IPS DF 6.9 (cell line): ENCODE results near the gene ODF2.
"Not testable (repeated sequence)": the region's sequence is repeated elsewhere in the genome, so short reads cannot be mapped to it uniquely, and the experiment has no call there.

Experiments
- DNase-seq: peaks from one replicate; pipeline ENCODE4 v3.0.0-alpha.2; 2013; ENCODE audit warnings: low read depth, low spot score
- H3K27ac ChIP-seq: one replicate; pipeline ENCODE4 v1.5.1; 2013; ENCODE audit warnings: low read length, control low read depth
- H3K27me3 ChIP-seq: 2 replicates; pipeline ENCODE4 v1.6.1; 2013; ENCODE audit warnings: mild to moderate bottlenecking, low read length; ENCODE audit not compliant: control insufficient read depth, insufficient read depth
- H3K36me3 ChIP-seq: 2 replicates; pipeline ENCODE4 v1.6.1; 2013; ENCODE audit warnings: low read length; ENCODE audit not compliant: control insufficient read depth, insufficient read depth
- H3K4me1 ChIP-seq: 2 replicates; pipeline ENCODE4 v1.6.1; 2013; ENCODE audit warnings: low read length; ENCODE audit not compliant: control insufficient read depth, insufficient read depth
- H3K4me3 ChIP-seq: 2 replicates; pipeline ENCODE4 v1.5.1; 2013; ENCODE audit warnings: mild to moderate bottlenecking, low read length
- H3K9me3 ChIP-seq: 2 replicates; pipeline ENCODE4 v1.6.1; 2013; ENCODE audit warnings: low read length, inconsistent platforms; ENCODE audit not compliant: control insufficient read depth, insufficient read depth
- WGBS: extraction: QIAGEN DNeasy Blood & Tissue Kit; methylation state at CpG from one replicate; pipeline ENCODE4 v1.1.7; 2013; ENCODE audit warnings: mixed read lengths, missing lambda C conversion rate; ENCODE audit not compliant: insufficient read length, insufficient coverage; 5-methylcytosine and 5-hydroxymethylcytosine counted together

The ODF2 gene

GRCh38 chr9:128424268-128424780 is 31.5 kb upstream of the ODF2 start:
- H3K4me1 ChIP-seq = peaks cover 4% of the 10 kb centered on the region; the same call in 1 of the 2 replicates
- DNase-seq = no peak
- no CpG with 5 or more reads among the region's 15 CpGs for WGBS
- H3K4me3 ChIP-seq = no peak overlapping the region
- no peak overlapping the region for H3K27ac ChIP-seq
- H3K27me3 ChIP-seq = peaks cover 9% of the 10 kb centered on the region
- no peaks in the 10 kb centered on the region for H3K36me3 ChIP-seq
- H3K9me3 ChIP-seq = no peaks in the 10 kb centered on the region

DNA sequence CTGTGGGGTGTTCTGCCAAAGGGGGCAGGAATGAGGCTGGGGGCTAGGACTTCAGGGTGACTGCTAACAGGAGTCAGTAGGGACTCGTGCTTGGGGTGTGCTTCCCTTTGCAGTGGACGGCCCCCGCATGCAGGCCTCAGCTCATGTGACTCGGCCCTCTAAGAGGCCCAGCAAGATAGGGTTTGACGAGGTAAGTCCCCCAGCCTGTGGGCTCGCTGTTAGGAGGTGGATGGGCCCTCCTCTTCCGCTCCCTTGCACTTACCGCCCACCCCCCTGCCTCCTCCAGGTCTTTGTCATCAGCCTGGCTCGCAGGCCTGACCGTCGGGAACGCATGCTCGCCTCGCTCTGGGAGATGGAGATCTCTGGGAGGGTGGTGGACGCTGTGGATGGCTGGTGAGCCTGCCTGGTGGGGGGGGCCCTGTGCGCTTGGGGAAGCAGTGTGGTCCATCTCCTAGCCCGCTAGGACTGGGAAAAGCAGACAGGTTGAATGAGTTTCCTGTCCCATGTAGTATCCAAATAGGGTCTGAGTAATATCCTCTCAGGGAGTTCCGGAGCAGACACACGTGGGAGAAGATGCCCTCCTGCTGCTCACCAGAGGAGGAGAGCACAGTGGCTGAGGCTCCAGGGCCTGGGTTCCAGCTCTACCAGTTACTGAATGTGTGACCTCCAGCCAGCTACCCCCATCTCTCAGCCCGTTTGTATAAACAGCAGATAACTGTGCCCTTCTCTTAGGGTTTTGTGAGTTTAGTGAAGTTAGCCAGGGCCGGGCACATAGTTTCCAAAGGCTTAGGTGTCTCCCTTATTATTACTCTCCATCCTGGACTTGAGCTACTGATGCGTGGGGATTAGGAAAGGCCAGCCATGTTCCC is 26.9 kb upstream of the ODF2 start:
- Histone ChIP-seq H3K27me3 (no peaks in the 10 kb centered on the region), H3K36me3 (no peaks in the 10 kb centered on the region), H3K9me3 (no peaks in the 10 kb centered on the region), H3K4me1 (no peaks in the 10 kb centered on the region), H3K27ac (no peak overlapping the region), H3K4me3 (no peak overlapping the region)
- no CpG with 5 or more reads among the region's 22 CpGs for WGBS
- DNase-seq = no peak

DNA sequence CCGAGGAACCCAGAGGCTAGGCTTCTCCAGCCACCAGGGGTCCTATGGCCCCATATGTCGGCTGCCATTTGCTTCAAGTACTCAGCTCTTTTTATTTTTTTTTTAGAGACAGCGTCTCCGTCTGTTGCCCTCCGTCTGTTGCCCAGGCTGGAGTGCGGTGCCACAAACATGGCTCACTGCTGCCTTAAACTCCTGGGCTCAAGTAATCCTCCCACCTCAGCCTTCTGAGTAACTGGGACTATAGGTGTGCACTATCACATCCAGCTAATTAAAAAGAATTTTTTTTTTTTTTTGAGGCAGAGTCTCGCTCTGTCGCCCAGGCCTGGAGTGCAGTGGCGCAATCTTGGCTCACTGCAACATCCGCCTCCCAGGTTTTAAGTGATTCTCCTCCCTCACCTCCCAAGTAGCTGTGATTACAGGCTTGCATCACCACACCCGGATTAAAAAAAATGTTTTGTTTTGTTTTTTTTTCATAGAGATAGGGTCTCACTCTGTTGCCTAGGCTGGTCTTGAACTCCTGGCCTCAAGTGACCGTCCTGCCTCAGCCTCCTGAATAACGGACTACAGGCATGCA is 26.2 kb upstream of the ODF2 start:
- H3K36me3 ChIP-seq = no peaks in the 10 kb centered on the region
- H3K9me3 ChIP-seq = no peaks in the 10 kb centered on the region
- H3K4me3 ChIP-seq = no peak overlapping the region
- H3K27ac ChIP-seq = no peak overlapping the region
- no CpG with 5 or more reads among the region's 13 CpGs for WGBS
- no peaks in the 10 kb centered on the region for H3K27me3 ChIP-seq
- no peaks in the 10 kb centered on the region for H3K4me1 ChIP-seq
- no peak for DNase-seq

DNA sequence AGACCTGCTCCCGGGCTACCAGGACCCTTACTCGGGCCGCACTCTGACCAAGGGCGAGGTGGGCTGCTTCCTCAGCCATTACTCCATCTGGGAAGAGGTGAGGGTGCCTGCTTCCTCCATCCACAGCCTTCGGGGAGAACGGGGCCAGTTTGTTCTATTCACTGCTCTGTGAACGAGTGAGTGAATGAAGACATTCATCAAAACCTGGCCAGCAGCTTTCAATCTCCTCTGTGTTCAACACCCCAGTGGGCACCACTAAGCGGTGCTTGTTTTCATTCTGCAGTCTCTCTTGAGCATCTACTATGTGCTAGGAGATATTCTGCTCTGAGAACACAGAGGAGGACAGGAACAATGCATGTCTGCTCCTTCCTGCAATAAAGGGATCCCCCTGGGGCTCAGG is 24.6 kb upstream of the ODF2 start:
- H3K4me1 ChIP-seq = no peaks in the 10 kb centered on the region
- no peak overlapping the region for H3K27ac ChIP-seq
- H3K4me3 ChIP-seq = no peak overlapping the region
- no peaks in the 10 kb centered on the region for H3K9me3 ChIP-seq
- WGBS = no CpG with 5 or more reads among the region's 8 CpGs
- no peaks in the 10 kb centered on the region for H3K27me3 ChIP-seq
- DNase-seq = no peak
- no peaks in the 10 kb centered on the region for H3K36me3 ChIP-seq

DNA sequence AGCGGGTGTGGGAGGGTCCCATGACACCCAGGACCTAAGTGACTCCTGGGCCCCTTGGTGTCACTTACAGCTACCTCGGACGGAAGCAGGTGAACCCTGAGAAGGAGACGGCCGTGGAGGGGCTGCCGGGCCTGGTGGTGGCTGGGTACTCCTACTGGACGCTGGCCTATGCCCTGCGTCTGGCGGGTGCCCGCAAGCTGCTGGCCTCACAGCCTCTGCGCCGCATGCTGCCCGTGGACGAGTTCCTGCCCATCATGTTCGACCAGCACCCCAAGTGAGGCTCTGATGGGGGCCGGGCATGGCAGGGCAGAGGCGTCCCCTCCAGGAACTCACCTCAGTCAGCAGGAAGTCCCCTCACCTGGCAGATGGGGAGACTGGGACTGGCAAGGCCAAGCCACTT is 21.5 kb upstream of the ODF2 start:
- no peaks in the 10 kb centered on the region for H3K9me3 ChIP-seq
- H3K36me3 ChIP-seq = no peaks in the 10 kb centered on the region
- no peak overlapping the region for H3K4me3 ChIP-seq
- H3K4me1 ChIP-seq = peaks cover 2% of the 10 kb centered on the region; the same call in 1 of the 2 replicates
- H3K27ac ChIP-seq = no peak overlapping the region
- H3K27me3 ChIP-seq = no peaks in the 10 kb centered on the region
- DNase-seq = no peak
- no CpG with 5 or more reads among the region's 17 CpGs for WGBS

DNA sequence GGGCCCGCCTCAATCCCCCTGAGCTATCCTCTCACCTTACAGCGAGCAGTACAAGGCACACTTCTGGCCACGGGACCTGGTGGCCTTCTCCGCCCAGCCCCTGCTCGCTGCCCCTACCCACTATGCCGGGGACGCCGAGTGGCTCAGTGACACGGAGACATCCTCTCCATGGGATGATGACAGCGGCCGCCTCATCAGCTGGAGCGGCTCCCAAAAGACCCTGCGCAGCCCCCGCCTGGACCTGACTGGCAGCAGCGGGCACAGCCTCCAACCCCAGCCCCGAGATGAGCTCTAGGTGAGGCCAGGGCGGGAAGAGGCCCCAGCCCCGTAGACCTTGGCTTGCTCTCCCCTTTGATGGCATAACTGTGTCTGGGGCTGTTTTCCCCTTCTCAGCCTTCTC is 20.2 kb upstream of the ODF2 start:
- WGBS = no CpG with 5 or more reads among the region's 18 CpGs
- H3K27me3 ChIP-seq = no peaks in the 10 kb centered on the region

GRCh38 chr9:128438343-128439109 is 17.3 kb upstream of the ODF2 start:
- Histone ChIP-seq H3K9me3 (no peaks in the 10 kb centered on the region), H3K27ac (no peak overlapping the region), H3K36me3 (no peaks in the 10 kb centered on the region), H3K27me3 (no peaks in the 10 kb centered on the region), H3K4me3 (no peak overlapping the region), H3K4me1 (peaks cover 2% of the 10 kb centered on the region; the same call in 1 of the 2 replicates)
- no CpG with 5 or more reads among the region's 12 CpGs for WGBS
- peak; percentile 83 for DNase-seq

More for the DNA sequence above, 20.2 kb upstream of the ODF2 start:
- H3K4me3 ChIP-seq = no peak overlapping the region
- no peak overlapping the region for H3K27ac ChIP-seq
- DNase-seq = no peak
- no peaks in the 10 kb centered on the region for H3K36me3 ChIP-seq
- no peaks in the 10 kb centered on the region for H3K9me3 ChIP-seq
- H3K4me1 ChIP-seq = peaks cover 2% of the 10 kb centered on the region; the same call in 1 of the 2 replicates

DNA sequence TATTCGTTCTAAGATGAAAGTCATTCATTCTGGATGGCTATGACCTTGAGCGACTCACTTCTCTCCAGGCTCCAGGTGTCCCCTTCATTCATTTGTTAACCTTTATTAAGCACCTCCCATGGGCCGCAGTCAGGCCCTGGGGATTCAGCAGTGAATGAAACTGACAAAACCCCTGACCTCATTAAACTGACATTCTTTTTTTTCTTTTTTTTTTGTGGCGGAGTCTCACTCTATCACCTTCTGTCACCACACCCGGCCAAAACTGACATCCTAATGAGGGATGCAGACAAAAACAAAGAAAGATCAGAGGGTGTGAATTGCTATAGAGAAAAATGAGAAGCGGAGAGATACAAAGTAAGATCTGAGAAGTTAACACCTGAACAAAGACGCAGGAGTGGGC is 16.5 kb upstream of the ODF2 start:
- Histone ChIP-seq H3K4me1 (peaks cover 2% of the 10 kb centered on the region; the same call in 1 of the 2 replicates), H3K27ac (no peak overlapping the region), H3K9me3 (no peaks in the 10 kb centered on the region), H3K36me3 (no peaks in the 10 kb centered on the region), H3K4me3 (no peak overlapping the region), H3K27me3 (no peaks in the 10 kb centered on the region)
- no peak for DNase-seq
- no CpG with 5 or more reads among the region's 7 CpGs for WGBS

DNA sequence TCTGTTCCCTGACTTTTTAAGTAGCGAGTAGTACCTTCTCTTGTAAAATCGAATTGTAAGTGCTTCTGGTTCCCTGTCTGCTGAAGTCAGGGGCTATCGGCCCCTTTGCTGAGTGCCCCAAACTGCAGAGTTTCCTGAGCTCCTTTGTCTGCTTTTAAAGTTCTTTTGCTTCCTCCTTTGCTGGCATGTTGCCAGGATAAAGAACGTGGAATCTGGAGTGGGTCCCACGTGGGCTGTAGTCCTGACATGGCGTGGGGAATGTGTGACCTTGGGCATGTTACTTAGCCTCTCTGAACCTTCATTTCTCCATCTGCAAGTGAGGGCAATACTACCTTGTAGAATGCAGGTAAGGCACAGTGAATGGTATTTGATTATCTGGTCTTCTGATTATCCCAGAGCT is 13.7 kb upstream of the ODF2 start:
- Histone ChIP-seq H3K27me3 (no peaks in the 10 kb centered on the region), H3K9me3 (no peaks in the 10 kb centered on the region), H3K4me1 (peaks cover 2% of the 10 kb centered on the region; the same call in 1 of the 2 replicates), H3K36me3 (no peaks in the 10 kb centered on the region), H3K27ac (no peak overlapping the region), H3K4me3 (no peak overlapping the region)
- no CpG with 5 or more reads among the region's 6 CpGs for whole genome bisulfite sequencing
- no peak for DNase-seq

DNA sequence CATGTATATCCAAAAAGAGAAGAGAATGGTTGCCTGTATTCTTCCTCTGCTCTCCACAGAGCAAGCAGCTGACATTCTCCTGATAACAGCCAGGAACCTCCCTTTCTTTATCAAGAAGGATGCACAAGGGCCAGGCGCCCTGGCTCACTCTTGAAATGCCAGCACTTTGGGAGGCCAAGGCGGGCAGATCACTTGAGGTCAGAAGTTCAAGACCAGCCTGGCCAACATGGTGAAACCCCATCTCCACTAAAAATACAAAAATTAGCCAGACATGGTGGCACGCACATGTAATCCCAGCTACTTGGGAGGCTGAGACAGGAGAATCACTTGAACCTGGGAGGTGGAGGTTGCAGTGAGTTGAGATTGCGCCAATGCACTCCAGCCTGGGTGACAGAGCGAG is 9.3 kb upstream of the ODF2 start:
- no CpG with 5 or more reads among the region's 5 CpGs for WGBS
- not testable (repeated sequence) for H3K9me3 ChIP-seq, H3K27ac ChIP-seq, H3K36me3 ChIP-seq, H3K27me3 ChIP-seq, H3K4me1 ChIP-seq, DNase-seq, H3K4me3 ChIP-seq
